Hepatocyte (in vitro differentiated cells): ENCODE data around the gene CHST11.

Source experiments
- EZH2 ChIP-seq: fragments of 200-600 bp; sonication (generic); IDR thresholded peaks from 2 replicates; pipeline ENCODE4 v1.6.1; 2016; ENCODE audit warnings: antibody characterized with exemption, mild to moderate bottlenecking, borderline replicate concordance
- EZH2phosphoT487 ChIP-seq: fragments of 200-600 bp; sonication (generic); IDR thresholded peaks from one replicate; pipeline ENCODE4 v1.6.1; 2018; ENCODE audit warnings: antibody characterized with exemption, mild to moderate bottlenecking, low read depth, moderate library complexity; ENCODE audit not compliant: unreplicated experiment, severe bottlenecking
- TF ChIP-seq, protein P1 (sequence below): fragments of 200-600 bp; sonication (generic); IDR thresholded peaks from 2 replicates; pipeline ENCODE4 v1.5.1; 2016; ENCODE audit warnings: antibody characterized with exemption, mild to moderate bottlenecking; ENCODE audit not compliant: poor library complexity

DNA sequence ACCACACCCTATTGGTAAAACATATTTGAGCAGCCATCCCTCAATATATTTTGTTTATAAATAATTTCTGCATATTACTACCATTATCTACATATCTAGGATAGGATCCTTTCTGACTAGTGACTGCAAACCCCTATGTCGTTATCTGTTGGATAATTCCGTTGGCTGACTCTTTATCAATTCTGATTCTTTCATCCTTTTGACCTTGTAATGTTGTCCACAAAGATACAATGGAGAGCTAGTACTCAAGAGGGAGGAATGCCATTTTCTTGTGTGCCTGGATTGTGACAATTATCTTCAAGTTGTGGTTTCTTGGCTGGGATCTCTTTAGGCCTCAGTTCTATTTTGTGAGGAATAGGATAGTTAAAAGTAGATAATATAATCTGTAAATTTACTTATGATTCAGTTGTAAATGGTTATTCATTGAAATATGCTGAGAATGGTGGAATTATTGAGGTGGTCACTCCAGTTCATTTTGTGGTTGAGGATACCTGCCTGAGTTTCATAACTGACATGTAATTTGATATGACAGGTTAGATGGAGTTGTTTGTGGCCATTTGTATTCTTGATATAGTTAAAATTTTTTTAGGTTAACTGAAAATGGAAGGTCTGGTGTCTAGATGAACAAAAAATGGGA, 10.1 kb downstream of the CHST11 start:
- TF ChIP-seq, protein P1, sequence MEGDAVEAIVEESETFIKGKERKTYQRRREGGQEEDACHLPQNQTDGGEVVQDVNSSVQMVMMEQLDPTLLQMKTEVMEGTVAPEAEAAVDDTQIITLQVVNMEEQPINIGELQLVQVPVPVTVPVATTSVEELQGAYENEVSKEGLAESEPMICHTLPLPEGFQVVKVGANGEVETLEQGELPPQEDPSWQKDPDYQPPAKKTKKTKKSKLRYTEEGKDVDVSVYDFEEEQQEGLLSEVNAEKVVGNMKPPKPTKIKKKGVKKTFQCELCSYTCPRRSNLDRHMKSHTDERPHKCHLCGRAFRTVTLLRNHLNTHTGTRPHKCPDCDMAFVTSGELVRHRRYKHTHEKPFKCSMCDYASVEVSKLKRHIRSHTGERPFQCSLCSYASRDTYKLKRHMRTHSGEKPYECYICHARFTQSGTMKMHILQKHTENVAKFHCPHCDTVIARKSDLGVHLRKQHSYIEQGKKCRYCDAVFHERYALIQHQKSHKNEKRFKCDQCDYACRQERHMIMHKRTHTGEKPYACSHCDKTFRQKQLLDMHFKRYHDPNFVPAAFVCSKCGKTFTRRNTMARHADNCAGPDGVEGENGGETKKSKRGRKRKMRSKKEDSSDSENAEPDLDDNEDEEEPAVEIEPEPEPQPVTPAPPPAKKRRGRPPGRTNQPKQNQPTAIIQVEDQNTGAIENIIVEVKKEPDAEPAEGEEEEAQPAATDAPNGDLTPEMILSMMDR = no peak
- TF ChIP-seq EZH2phosphoT487 (no peak), EZH2 (no peak)
